ENCODE results near the gene NSG1.

DNA sequence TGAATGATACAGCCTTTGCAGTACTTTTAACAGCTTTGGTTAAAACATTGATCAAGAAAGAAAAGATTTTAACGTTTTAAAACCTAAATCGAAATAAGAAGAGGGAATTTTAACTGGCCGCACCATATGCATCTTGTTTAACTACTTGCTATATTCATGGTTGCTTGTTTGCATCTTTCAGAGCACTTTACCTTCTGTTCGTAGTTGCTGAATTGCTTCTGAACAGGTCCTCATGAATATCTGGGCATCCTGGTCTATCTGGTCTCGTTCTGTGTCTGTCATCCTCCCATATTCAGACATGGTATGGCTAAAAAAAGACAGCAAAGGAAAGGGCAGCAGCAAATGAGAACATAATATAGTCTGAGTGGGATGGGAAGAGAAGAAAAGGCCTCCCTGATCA lies 72.3 kb downstream of the NSG1 start:
- TF ChIP-seq, protein P1, sequence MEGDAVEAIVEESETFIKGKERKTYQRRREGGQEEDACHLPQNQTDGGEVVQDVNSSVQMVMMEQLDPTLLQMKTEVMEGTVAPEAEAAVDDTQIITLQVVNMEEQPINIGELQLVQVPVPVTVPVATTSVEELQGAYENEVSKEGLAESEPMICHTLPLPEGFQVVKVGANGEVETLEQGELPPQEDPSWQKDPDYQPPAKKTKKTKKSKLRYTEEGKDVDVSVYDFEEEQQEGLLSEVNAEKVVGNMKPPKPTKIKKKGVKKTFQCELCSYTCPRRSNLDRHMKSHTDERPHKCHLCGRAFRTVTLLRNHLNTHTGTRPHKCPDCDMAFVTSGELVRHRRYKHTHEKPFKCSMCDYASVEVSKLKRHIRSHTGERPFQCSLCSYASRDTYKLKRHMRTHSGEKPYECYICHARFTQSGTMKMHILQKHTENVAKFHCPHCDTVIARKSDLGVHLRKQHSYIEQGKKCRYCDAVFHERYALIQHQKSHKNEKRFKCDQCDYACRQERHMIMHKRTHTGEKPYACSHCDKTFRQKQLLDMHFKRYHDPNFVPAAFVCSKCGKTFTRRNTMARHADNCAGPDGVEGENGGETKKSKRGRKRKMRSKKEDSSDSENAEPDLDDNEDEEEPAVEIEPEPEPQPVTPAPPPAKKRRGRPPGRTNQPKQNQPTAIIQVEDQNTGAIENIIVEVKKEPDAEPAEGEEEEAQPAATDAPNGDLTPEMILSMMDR (conservative IDR thresholded peaks at IDR 0.05; ENCODE audit: low read depth, low read length), result no peak
- TF ChIP-seq EZH2 (IDR thresholded peaks at IDR 0.05; ENCODE audit: borderline replicate concordance, low read depth, low read length, poor library complexity, severe bottlenecking), result no peak

Measured in A673 (cell line).